Astrocyte (in vitro differentiated cells and primary cell): ENCODE results near the gene SUGCT. TPM values are rescaled to one million over a fixed set of nuclear protein-coding genes. Genes with fewer than 3 reads are reported as not detected.

ENCODE experiments used
- DNase-seq: peaks from one replicate; pipeline ENCODE4 v3.0.0-alpha.2; 2010; ENCODE audit warnings: low read depth
- FAIRE-seq: peaks from 2 replicates; lab custom pipeline; 2011; peaks lifted over from hg19 to GRCh38; lab: Jason Lieb, UNC
- H2AFZ ChIP-seq: 2 replicates; pipeline ENCODE4 v1.6.0; 2012; ENCODE audit warnings: low read depth, low read length, inconsistent platforms
- H3K27ac ChIP-seq: 2 replicates; pipeline ENCODE4 v1.5.1; 2011; ENCODE audit warnings: low read depth, low read length, inconsistent platforms
- H3K27me3 ChIP-seq: 2 replicates; pipeline ENCODE4 v1.6.0; 2011; ENCODE audit warnings: low read length, inconsistent platforms; ENCODE audit not compliant: insufficient read depth
- H3K36me3 ChIP-seq: 2 replicates; pipeline ENCODE4 v1.5.1; 2011; ENCODE audit warnings: low read length, inconsistent platforms; ENCODE audit not compliant: insufficient read depth
- H3K4me1 ChIP-seq: 2 replicates; pipeline ENCODE4 v1.5.1; 2011; ENCODE audit warnings: low read length, inconsistent platforms; ENCODE audit not compliant: insufficient read depth
- H3K4me2 ChIP-seq: 2 replicates; pipeline ENCODE4 v1.6.0; 2012; ENCODE audit warnings: low read length, inconsistent platforms
- H3K4me3 ChIP-seq: 2 replicates; pipeline ENCODE4 v1.5.1; 2011; ENCODE audit warnings: low read depth, mild to moderate bottlenecking, low read length, inconsistent platforms; ENCODE audit not compliant: insufficient read depth
- H3K79me2 ChIP-seq: 2 replicates; pipeline ENCODE4 v1.6.0; 2012; ENCODE audit warnings: mild to moderate bottlenecking, low read length, inconsistent platforms; ENCODE audit not compliant: insufficient read depth
- H3K9ac ChIP-seq: 2 replicates; pipeline ENCODE4 v1.6.0; 2012; ENCODE audit warnings: mild to moderate bottlenecking, low read length, inconsistent platforms
- H3K9me3 ChIP-seq: 2 replicates; pipeline ENCODE4 v1.5.1; 2012; ENCODE audit warnings: low read depth, mild to moderate bottlenecking, low read length, inconsistent platforms; ENCODE audit not compliant: insufficient read depth
- H4K20me1 ChIP-seq: 2 replicates; pipeline ENCODE4 v1.6.0; 2012; ENCODE audit warnings: low read length, inconsistent platforms; ENCODE audit not compliant: insufficient read depth
- H3K27ac Mint-ChIP-seq: one replicate; pipeline ENCODE4 v1.8.0; 2021; ENCODE audit warnings: mild to moderate bottlenecking, mixed read lengths; ENCODE audit not compliant: unreplicated experiment
- H3K27me3 Mint-ChIP-seq: one replicate; pipeline ENCODE4 v1.8.0; 2021; ENCODE audit warnings: low read depth, mixed read lengths; ENCODE audit not compliant: unreplicated experiment
- H3K36me3 Mint-ChIP-seq: one replicate; pipeline ENCODE4 v1.8.0; 2021; ENCODE audit warnings: low read depth, mixed read lengths; ENCODE audit not compliant: unreplicated experiment
- H3K4me1 Mint-ChIP-seq: one replicate; pipeline ENCODE4 v1.8.0; 2021; ENCODE audit warnings: low read depth, mixed read lengths; ENCODE audit not compliant: unreplicated experiment
- H3K4me3 Mint-ChIP-seq: one replicate; pipeline ENCODE4 v1.8.0; 2021; ENCODE audit warnings: mild to moderate bottlenecking, moderate library complexity, mixed read lengths; ENCODE audit not compliant: unreplicated experiment
- H3K9me3 Mint-ChIP-seq: one replicate; pipeline ENCODE4 v1.8.0; 2021; ENCODE audit warnings: mild to moderate bottlenecking, mixed read lengths; ENCODE audit not compliant: unreplicated experiment
- CTCF ChIP-seq: IDR thresholded peaks from 2 replicates; pipeline ENCODE4 v1.5.1; 2011; ENCODE audit warnings: low read depth, mild to moderate bottlenecking, inconsistent platforms, low read length, moderate library complexity; ENCODE audit not compliant: insufficient read depth
- EZH2 ChIP-seq: IDR thresholded peaks from 2 replicates; pipeline ENCODE4 v1.6.1; 2012; ENCODE audit warnings: mild to moderate bottlenecking, low read length, inconsistent platforms; ENCODE audit not compliant: insufficient read depth
- total RNA-seq: library from RNA; stranded (reverse); gene quantifications from 2 replicates; pipeline ENCODE4 v1.2.1, GENCODE V29; 2021

SUGCT gene
- total RNA-seq, 1 donor from 2014 or later: 15.5 TPM

GRCh38 chr7:40879941-40880543 is 745.2 kb downstream of the SUGCT start:
- Histone ChIP-seq H2AFZ (no peak overlapping the region), H3K79me2 (no peaks in the 10 kb centered on the region)

GRCh38 chr7:40880581-40880980 is 745.8 kb downstream of the SUGCT start:
- H2AFZ ChIP-seq: no peak overlapping the region
- H3K27me3 ChIP-seq: no peaks in the 10 kb centered on the region
- H3K4me3 Mint-ChIP-seq: no peak overlapping the region
- H3K9me3 Mint-ChIP-seq: no peaks in the 10 kb centered on the region
- no peaks in the 10 kb centered on the region for H3K79me2 ChIP-seq
- DNase-seq (peak; percentile 48), FAIRE-seq (peak; percentile 66)
- no peaks in the 10 kb centered on the region for H3K36me3 ChIP-seq
- no peak overlapping the region for H3K27ac Mint-ChIP-seq
- TF ChIP-seq EZH2: no peak
- TF ChIP-seq CTCF: no peak
- peaks cover 5% of the 10 kb centered on the region for H3K27me3 Mint-ChIP-seq
- H3K27ac ChIP-seq: no peak overlapping the region
- no peaks in the 10 kb centered on the region for H4K20me1 ChIP-seq
- H3K4me3 ChIP-seq: no peak overlapping the region
- peaks cover 2% of the 10 kb centered on the region for H3K4me1 Mint-ChIP-seq
- H3K36me3 Mint-ChIP-seq: peaks cover 3% of the 10 kb centered on the region
- no peak overlapping the region for H3K4me2 ChIP-seq
- H3K9ac ChIP-seq: no peak overlapping the region
- H3K9me3 ChIP-seq: no peaks in the 10 kb centered on the region
- peaks cover 10% of the 10 kb centered on the region for H3K4me1 ChIP-seq

More at GRCh38 chr7:40879941-40880543, 745.2 kb downstream of the SUGCT start:
- no peaks in the 10 kb centered on the region for H3K9me3 Mint-ChIP-seq
- DNase-seq (peak; percentile 19), FAIRE-seq (no peak)
- peaks cover 2% of the 10 kb centered on the region for H3K4me1 Mint-ChIP-seq
- TF ChIP-seq EZH2: no peak
- TF ChIP-seq CTCF: no peak
- H3K27me3 ChIP-seq: no peaks in the 10 kb centered on the region
- H3K9ac ChIP-seq: no peak overlapping the region
- peaks cover 3% of the 10 kb centered on the region for H3K36me3 Mint-ChIP-seq
- no peak overlapping the region for H3K4me2 ChIP-seq
- no peaks in the 10 kb centered on the region for H4K20me1 ChIP-seq
- H3K27me3 Mint-ChIP-seq: peaks cover 5% of the 10 kb centered on the region
- H3K27ac ChIP-seq: no peak overlapping the region
- H3K4me1 ChIP-seq: peaks cover 10% of the 10 kb centered on the region
- no peaks in the 10 kb centered on the region for H3K36me3 ChIP-seq
- H3K4me3 ChIP-seq: no peak overlapping the region
- no peak overlapping the region for H3K4me3 Mint-ChIP-seq
- no peaks in the 10 kb centered on the region for H3K9me3 ChIP-seq
- H3K27ac Mint-ChIP-seq: no peak overlapping the region

- H3K27ac ChIP-seq: no peak overlapping the region
- Mint-ChIP-seq H3K27me3 (peaks cover 2% of the 10 kb centered on the region), H3K36me3 (peaks cover 3% of the 10 kb centered on the region), H3K27ac (no peak overlapping the region), H3K9me3 (no peaks in the 10 kb centered on the region), H3K4me1 (peaks cover 2% of the 10 kb centered on the region), H3K4me3 (no peak overlapping the region)
- H4K20me1 ChIP-seq: no peaks in the 10 kb centered on the region
- no peak overlapping the region for H2AFZ ChIP-seq
- DNase-seq (no peak), FAIRE-seq (no peak)
- H3K36me3 ChIP-seq: no peaks in the 10 kb centered on the region
- no peaks in the 10 kb centered on the region for H3K27me3 ChIP-seq
- H3K4me2 ChIP-seq: no peak overlapping the region
- peaks cover 10% of the 10 kb centered on the region for H3K4me1 ChIP-seq
- no peaks in the 10 kb centered on the region for H3K79me2 ChIP-seq
- TF ChIP-seq CTCF: no peak
- no peak for TF ChIP-seq EZH2
- H3K9me3 ChIP-seq: no peaks in the 10 kb centered on the region
- H3K9ac ChIP-seq: no peak overlapping the region
- no peak overlapping the region for H3K4me3 ChIP-seq
Measured at GRCh38 chr7:40881405-40881926, 746.7 kb downstream of the SUGCT start.
